Nephron progenitor cell (in vitro differentiated cells): ENCODE results near the gene MLH1.

Experiments used
- DNase-seq: peaks from one replicate; pipeline ENCODE4 v3.0.0; 2021
- H3K27ac Mint-ChIP-seq: 2 replicates; pipeline ENCODE4 v1.8.0; 2021; ENCODE audit warnings: mild to moderate bottlenecking, moderate library complexity, mixed read lengths
- H3K27me3 Mint-ChIP-seq: 2 replicates; pipeline ENCODE4 v1.8.0; 2021; ENCODE audit warnings: mild to moderate bottlenecking, low read depth, mixed read lengths; ENCODE audit not compliant: poor library complexity
- H3K36me3 Mint-ChIP-seq: 2 replicates; pipeline ENCODE4 v1.8.0; 2021; ENCODE audit warnings: low read depth, mixed read lengths
- H3K4me1 Mint-ChIP-seq: 2 replicates; pipeline ENCODE4 v1.8.0; 2021; ENCODE audit warnings: mixed read lengths
- H3K4me3 Mint-ChIP-seq: 2 replicates; pipeline ENCODE4 v1.8.0; 2021; ENCODE audit warnings: mild to moderate bottlenecking, moderate library complexity, mixed read lengths
- H3K9me3 Mint-ChIP-seq: 2 replicates; pipeline ENCODE4 v1.8.0; 2021; ENCODE audit warnings: mild to moderate bottlenecking, moderate library complexity, mixed read lengths
- TF ChIP-seq, protein P1 (sequence below): fragments of 200-600 bp; sonication (generic); IDR thresholded peaks from 2 replicates; pipeline ENCODE4 v1.5.0; 2021; ENCODE audit warnings: antibody characterized with exemption

Gene MLH1

GRCh38 chr3:37092484-37092883 lies 99.2 kb downstream of the MLH1 start:
- no peak for DNase-seq
- Mint-ChIP-seq H3K9me3 (no peaks in the 10 kb centered on the region), H3K4me1 (peaks cover 15% of the 10 kb centered on the region), H3K27me3 (no peaks in the 10 kb centered on the region), H3K36me3 (peaks cover 51% of the 10 kb centered on the region), H3K27ac (peak overlapping the region; percentile 33), H3K4me3 (no peak overlapping the region)
- TF ChIP-seq, protein P1, sequence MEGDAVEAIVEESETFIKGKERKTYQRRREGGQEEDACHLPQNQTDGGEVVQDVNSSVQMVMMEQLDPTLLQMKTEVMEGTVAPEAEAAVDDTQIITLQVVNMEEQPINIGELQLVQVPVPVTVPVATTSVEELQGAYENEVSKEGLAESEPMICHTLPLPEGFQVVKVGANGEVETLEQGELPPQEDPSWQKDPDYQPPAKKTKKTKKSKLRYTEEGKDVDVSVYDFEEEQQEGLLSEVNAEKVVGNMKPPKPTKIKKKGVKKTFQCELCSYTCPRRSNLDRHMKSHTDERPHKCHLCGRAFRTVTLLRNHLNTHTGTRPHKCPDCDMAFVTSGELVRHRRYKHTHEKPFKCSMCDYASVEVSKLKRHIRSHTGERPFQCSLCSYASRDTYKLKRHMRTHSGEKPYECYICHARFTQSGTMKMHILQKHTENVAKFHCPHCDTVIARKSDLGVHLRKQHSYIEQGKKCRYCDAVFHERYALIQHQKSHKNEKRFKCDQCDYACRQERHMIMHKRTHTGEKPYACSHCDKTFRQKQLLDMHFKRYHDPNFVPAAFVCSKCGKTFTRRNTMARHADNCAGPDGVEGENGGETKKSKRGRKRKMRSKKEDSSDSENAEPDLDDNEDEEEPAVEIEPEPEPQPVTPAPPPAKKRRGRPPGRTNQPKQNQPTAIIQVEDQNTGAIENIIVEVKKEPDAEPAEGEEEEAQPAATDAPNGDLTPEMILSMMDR = no peak

DNA sequence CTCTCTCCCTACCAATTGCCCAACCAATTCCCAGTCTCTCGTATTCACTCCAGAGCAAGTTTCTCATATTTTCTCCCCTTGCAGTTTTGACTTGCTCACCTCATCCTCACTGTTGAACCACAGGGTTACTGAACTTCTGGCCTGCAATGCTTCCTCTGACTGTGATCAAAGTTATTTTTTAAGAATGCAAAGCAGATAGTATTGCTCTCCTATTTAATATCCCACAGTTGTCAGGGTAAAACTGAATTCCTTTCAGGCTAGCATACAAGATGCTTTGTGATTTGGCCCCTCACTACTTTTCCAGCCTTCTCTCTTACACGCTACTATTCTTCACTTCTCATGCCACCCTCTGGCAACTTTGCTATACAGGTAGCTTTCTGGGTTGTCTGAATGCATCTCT lies 100.2 kb downstream of the MLH1 start:
- Mint-ChIP-seq H3K4me3 (no peak overlapping the region), H3K36me3 (peaks cover 42% of the 10 kb centered on the region), H3K9me3 (no peaks in the 10 kb centered on the region), H3K27ac (peak overlapping the region; percentile 50), H3K4me1 (peaks cover 17% of the 10 kb centered on the region), H3K27me3 (no peaks in the 10 kb centered on the region)
- TF ChIP-seq, protein P1 = no peak
- DNase-seq = no peak

- H3K4me1 Mint-ChIP-seq = peaks cover 21% of the 10 kb centered on the region
- no peaks in the 10 kb centered on the region for H3K9me3 Mint-ChIP-seq
- no peak overlapping the region for H3K27ac Mint-ChIP-seq
- no peak overlapping the region for H3K4me3 Mint-ChIP-seq
- H3K27me3 Mint-ChIP-seq = no peaks in the 10 kb centered on the region
- TF ChIP-seq, protein P1 = no peak
- no peak for DNase-seq
- peaks cover 39% of the 10 kb centered on the region for H3K36me3 Mint-ChIP-seq
These were observed 101.3 kb downstream of the MLH1 start for GRCh38 chr3:37094636-37095035.

- peaks cover 23% of the 10 kb centered on the region for H3K36me3 Mint-ChIP-seq
- peaks cover 21% of the 10 kb centered on the region for H3K4me1 Mint-ChIP-seq
- TF ChIP-seq, protein P1 = no peak
- peak overlapping the region; percentile 39 for H3K27ac Mint-ChIP-seq
- no peak for DNase-seq
- no peak overlapping the region for H3K4me3 Mint-ChIP-seq
- H3K27me3 Mint-ChIP-seq = no peaks in the 10 kb centered on the region
- no peaks in the 10 kb centered on the region for H3K9me3 Mint-ChIP-seq
These were observed 103.0 kb downstream of the MLH1 start for GRCh38 chr3:37096288-37096687.

DNA sequence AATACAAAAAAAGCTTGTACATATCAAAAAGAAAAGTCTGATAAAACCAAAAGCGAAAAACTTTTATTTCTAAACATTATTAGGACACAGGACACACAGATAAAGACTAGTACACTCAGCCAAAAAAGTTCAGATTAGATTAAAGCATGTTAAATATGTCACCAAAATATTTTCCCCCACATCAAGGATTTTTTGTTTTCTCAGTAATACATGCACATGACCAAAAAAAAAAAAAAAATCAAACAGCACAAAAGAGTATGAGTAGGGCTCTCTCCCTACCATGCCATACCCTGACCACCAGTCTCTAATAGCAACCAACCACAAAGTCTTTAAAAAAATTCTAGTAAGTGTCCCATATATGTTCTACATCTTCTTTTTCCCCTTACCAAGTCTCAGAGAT lies 103.7 kb downstream of the MLH1 start:
- Mint-ChIP-seq H3K4me1 (peaks cover 23% of the 10 kb centered on the region), H3K4me3 (no peak overlapping the region), H3K9me3 (no peaks in the 10 kb centered on the region), H3K27ac (peak overlapping the region; percentile 84), H3K27me3 (no peaks in the 10 kb centered on the region), H3K36me3 (peaks cover 18% of the 10 kb centered on the region)
- TF ChIP-seq, protein P1 = no peak
- no peak for DNase-seq

DNA sequence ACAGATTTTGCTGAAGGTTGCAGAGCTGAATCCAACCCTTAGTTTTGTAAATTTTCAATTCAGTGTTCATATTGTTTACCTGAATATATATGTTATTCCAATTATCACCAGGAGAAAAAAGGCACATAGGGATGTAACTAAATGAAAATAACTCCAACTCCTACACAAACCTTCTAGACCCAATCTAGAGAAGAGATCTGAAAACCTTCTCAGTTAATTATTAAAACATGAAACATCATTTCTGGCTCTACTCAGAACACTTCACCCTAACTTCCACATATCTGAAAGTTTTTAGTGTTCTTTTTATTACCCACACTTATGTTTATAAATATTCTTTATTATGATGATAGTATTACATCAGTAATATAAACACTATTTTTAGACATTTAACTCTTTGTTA lies 104.5 kb downstream of the MLH1 start:
- Mint-ChIP-seq H3K36me3 (peaks cover 21% of the 10 kb centered on the region), H3K4me3 (no peak overlapping the region)

More for the DNA sequence above, 104.5 kb downstream of the MLH1 start:
- H3K27me3 Mint-ChIP-seq = no peaks in the 10 kb centered on the region
- H3K9me3 Mint-ChIP-seq = no peaks in the 10 kb centered on the region
- DNase-seq = no peak
- TF ChIP-seq, protein P1 = no peak
- peaks cover 26% of the 10 kb centered on the region for H3K4me1 Mint-ChIP-seq
- H3K27ac Mint-ChIP-seq = peak overlapping the region; percentile 84
